Lower leg skin (tissue), 3 donors: Measurements from ENCODE around the gene SLC36A1.

Experiments
- CTCF ChIP-seq, 3 donors: fragments of 450-650 bp; IDR thresholded peaks; one replicate each; pipeline ENCODE4 v1.5.1; 2016; ENCODE audit warnings: antibody characterized with exemption in 3 of 3, mild to moderate bottlenecking in 3 of 3, moderate library complexity in 2 of 3
- POLR2A ChIP-seq, 2 donors: fragments of 450-650 bp; IDR thresholded peaks; one replicate each; pipeline ENCODE4 v1.6.1; 2016 to 2017; ENCODE audit warnings: antibody characterized with exemption in 2 of 2, mild to moderate bottlenecking in 1 of 2, moderate library complexity in 1 of 2

GRCh38 chr5:151496041-151496484 lies 48.7 kb downstream of the SLC36A1 start:
- TF ChIP-seq POLR2A (IDR thresholded peaks at IDR 0.05), result no peak
- no peak for TF ChIP-seq CTCF (IDR thresholded peaks at IDR 0.05)
